Osteocyte (in vitro differentiated cells): ENCODE results near the gene LINGO1. TPM values are rescaled to one million over a fixed set of nuclear protein-coding genes. Genes with fewer than 3 reads are reported as not detected.

Experiments used
- DNase-seq: peaks from one replicate; pipeline ENCODE4 v3.0.0; 2021; ENCODE audit warnings: mixed read lengths; ENCODE audit not compliant: unreplicated experiment; ENCODE audit errors: extremely low spot score
- H3K27ac Mint-ChIP-seq: one replicate; pipeline ENCODE4 v1.8.0; 2021; ENCODE audit warnings: mild to moderate bottlenecking, mixed read lengths; ENCODE audit not compliant: unreplicated experiment
- H3K27me3 Mint-ChIP-seq: one replicate; pipeline ENCODE4 v1.8.0; 2021; ENCODE audit warnings: mixed read lengths; ENCODE audit not compliant: unreplicated experiment
- H3K36me3 Mint-ChIP-seq: one replicate; pipeline ENCODE4 v1.8.0; 2021; ENCODE audit warnings: mixed read lengths; ENCODE audit not compliant: unreplicated experiment
- H3K4me1 Mint-ChIP-seq: one replicate; pipeline ENCODE4 v1.8.0; 2021; ENCODE audit warnings: mixed read lengths; ENCODE audit not compliant: unreplicated experiment
- H3K4me3 Mint-ChIP-seq: one replicate; pipeline ENCODE4 v1.8.0; 2021; ENCODE audit warnings: mild to moderate bottlenecking, moderate library complexity, mixed read lengths; ENCODE audit not compliant: unreplicated experiment
- H3K9me3 Mint-ChIP-seq: one replicate; pipeline ENCODE4 v1.8.0; 2021; ENCODE audit warnings: mixed read lengths; ENCODE audit not compliant: unreplicated experiment
- total RNA-seq: library from RNA; stranded (reverse); gene quantifications from 2 replicates; pipeline ENCODE4 v1.2.1, GENCODE V29; 2021
- TF ChIP-seq, protein P1 (sequence below): fragments of 200-600 bp; sonication (generic); IDR thresholded peaks from 2 replicates; pipeline ENCODE4 v1.5.0; 2021; ENCODE audit warnings: antibody characterized with exemption, mild to moderate bottlenecking, moderate library complexity

The LINGO1 gene
- total RNA-seq, 1 donor from 2014 or later = 2.4 TPM

GRCh38 chr15:77574521-77575202 lies 58.0 kb downstream of the LINGO1 start:
- H3K27ac Mint-ChIP-seq = no peak overlapping the region
- no peak for DNase-seq

GRCh38 chr15:77573802-77574201 lies 58.9 kb downstream of the LINGO1 start:
- Mint-ChIP-seq H3K27ac (no peak overlapping the region), H3K9me3 (no peaks in the 10 kb centered on the region), H3K36me3 (no peaks in the 10 kb centered on the region), H3K4me1 (peaks cover 24% of the 10 kb centered on the region), H3K4me3 (no peak overlapping the region), H3K27me3 (peaks cover 3% of the 10 kb centered on the region)
- no peak for DNase-seq
- TF ChIP-seq, protein P1, sequence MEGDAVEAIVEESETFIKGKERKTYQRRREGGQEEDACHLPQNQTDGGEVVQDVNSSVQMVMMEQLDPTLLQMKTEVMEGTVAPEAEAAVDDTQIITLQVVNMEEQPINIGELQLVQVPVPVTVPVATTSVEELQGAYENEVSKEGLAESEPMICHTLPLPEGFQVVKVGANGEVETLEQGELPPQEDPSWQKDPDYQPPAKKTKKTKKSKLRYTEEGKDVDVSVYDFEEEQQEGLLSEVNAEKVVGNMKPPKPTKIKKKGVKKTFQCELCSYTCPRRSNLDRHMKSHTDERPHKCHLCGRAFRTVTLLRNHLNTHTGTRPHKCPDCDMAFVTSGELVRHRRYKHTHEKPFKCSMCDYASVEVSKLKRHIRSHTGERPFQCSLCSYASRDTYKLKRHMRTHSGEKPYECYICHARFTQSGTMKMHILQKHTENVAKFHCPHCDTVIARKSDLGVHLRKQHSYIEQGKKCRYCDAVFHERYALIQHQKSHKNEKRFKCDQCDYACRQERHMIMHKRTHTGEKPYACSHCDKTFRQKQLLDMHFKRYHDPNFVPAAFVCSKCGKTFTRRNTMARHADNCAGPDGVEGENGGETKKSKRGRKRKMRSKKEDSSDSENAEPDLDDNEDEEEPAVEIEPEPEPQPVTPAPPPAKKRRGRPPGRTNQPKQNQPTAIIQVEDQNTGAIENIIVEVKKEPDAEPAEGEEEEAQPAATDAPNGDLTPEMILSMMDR = no peak

More at GRCh38 chr15:77574521-77575202, 58.0 kb downstream of the LINGO1 start:
- H3K27me3 Mint-ChIP-seq = peaks cover 3% of the 10 kb centered on the region
- no peaks in the 10 kb centered on the region for H3K9me3 Mint-ChIP-seq
- TF ChIP-seq, protein P1 = no peak
- H3K36me3 Mint-ChIP-seq = no peaks in the 10 kb centered on the region
- H3K4me1 Mint-ChIP-seq = peaks cover 17% of the 10 kb centered on the region
- H3K4me3 Mint-ChIP-seq = no peak overlapping the region

GRCh38 chr15:77572186-77572585 lies 60.5 kb downstream of the LINGO1 start:
- Mint-ChIP-seq H3K36me3 (no peaks in the 10 kb centered on the region), H3K27ac (no peak overlapping the region), H3K27me3 (peaks cover 3% of the 10 kb centered on the region), H3K4me1 (peaks cover 34% of the 10 kb centered on the region), H3K9me3 (no peaks in the 10 kb centered on the region), H3K4me3 (no peak overlapping the region)
- no peak for DNase-seq
- TF ChIP-seq, protein P1 = no peak

DNA sequence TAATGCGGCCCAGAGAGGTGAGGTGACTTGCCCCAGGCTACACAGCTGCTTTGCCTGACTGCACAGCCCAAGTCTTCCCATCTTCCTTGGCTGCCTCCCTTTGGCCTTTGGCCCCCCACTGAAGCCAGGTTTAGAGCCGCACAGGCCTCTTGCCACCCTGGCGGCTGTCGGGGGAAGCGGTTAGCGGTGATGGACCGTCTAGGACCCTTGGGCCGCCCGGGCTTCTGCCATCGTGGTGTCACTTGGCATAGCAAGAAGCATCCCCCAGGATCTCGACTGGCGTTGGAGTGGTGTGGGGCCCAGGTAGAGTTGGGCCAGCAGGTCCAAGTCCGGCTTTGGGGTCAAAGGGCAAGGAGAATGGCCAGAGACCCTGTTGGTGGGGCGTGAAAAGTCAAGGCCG lies 61.0 kb downstream of the LINGO1 start:
- H3K27ac Mint-ChIP-seq = no peak overlapping the region
- H3K4me3 Mint-ChIP-seq = no peak overlapping the region
- H3K27me3 Mint-ChIP-seq = peaks cover 3% of the 10 kb centered on the region
- H3K9me3 Mint-ChIP-seq = no peaks in the 10 kb centered on the region
- DNase-seq = no peak
- TF ChIP-seq, protein P1 = no peak
- H3K36me3 Mint-ChIP-seq = no peaks in the 10 kb centered on the region
- peaks cover 32% of the 10 kb centered on the region for H3K4me1 Mint-ChIP-seq

DNA sequence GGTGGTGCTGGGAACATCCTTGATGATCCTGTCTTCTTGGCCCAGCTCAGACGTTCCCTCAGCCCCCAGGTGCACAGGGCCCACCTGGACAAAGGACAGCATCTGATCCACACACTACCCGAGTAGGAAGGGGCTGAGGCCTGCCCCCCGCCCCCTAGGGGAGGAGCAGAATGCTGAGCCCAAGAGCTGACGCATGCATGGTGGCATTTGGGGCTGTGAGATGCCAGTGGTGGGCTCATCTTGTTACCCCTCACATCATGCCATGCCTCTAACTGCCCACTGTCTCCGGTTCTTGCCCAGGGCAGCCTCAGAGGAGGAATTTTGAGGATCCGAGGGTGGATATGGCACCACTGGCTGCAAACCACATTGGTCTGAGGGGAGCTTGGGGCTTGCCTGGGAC lies 61.5 kb downstream of the LINGO1 start:
- Mint-ChIP-seq H3K4me3 (no peak overlapping the region), H3K36me3 (no peaks in the 10 kb centered on the region), H3K27ac (no peak overlapping the region), H3K4me1 (peaks cover 37% of the 10 kb centered on the region), H3K9me3 (no peaks in the 10 kb centered on the region), H3K27me3 (peaks cover 3% of the 10 kb centered on the region)
- DNase-seq = no peak
- TF ChIP-seq, protein P1 = no peak
